AG04450 (cell line): ENCODE measurements around the gene OR6B3. TPM values are rescaled to one million over a fixed set of nuclear protein-coding genes. Genes with fewer than 3 reads are reported as not detected.

Experiments
- CTCF ChIA-PET: fragments of 300-600, 350-600 bp; formaldehyde crosslinking; extraction: SDS; loops from one replicate; lab custom pipeline; 2022; ENCODE audit warnings: antibody characterized with exemption, inconsistent platforms; lab: Charles Lee
- POLR2A ChIA-PET: fragments of 350-600 bp; formaldehyde crosslinking; extraction: SDS; loops from one replicate; lab custom pipeline; 2021; ENCODE audit warnings: antibody characterized with exemption, inconsistent platforms; lab: Yijun Ruan, JAX
- DNase-seq: peaks from one replicate; pipeline ENCODE4 v3.0.0-alpha.2; 2011; ENCODE audit warnings: low read depth, low spot score
- H3K27ac ChIP-seq: one replicate; pipeline ENCODE4 v1.5.1; 2012; ENCODE audit warnings: low read depth, low read length, control low read depth
- H3K27me3 ChIP-seq: one replicate; pipeline ENCODE4 v1.6.0; 2012; ENCODE audit warnings: low read length; ENCODE audit not compliant: control insufficient read depth, insufficient read depth
- H3K4me3 ChIP-seq: 2 replicates; pipeline ENCODE4 v1.5.1; 2011; ENCODE audit warnings: mild to moderate bottlenecking, low read depth, low read length, control low read depth
- H3K9me3 ChIP-seq: 2 replicates; pipeline ENCODE4 v1.5.1; 2012; ENCODE audit warnings: low read length; ENCODE audit not compliant: control insufficient read depth, insufficient read depth
- CTCF ChIP-seq: IDR thresholded peaks from 2 replicates; pipeline ENCODE4 v1.5.1; 2011; ENCODE audit warnings: low read depth, low read length, control low read depth, inconsistent platforms
- polyA plus RNA-seq: library from polyadenylated mRNA; depleted of rRNA; stranded (reverse); fragments of >200 nt; gene quantifications from 2 replicates; pipeline ENCODE4 v1.2.3, GENCODE V29; 2011

Gene OR6B3
- polyA plus RNA-seq, 1 experiment: not detected

DNA sequence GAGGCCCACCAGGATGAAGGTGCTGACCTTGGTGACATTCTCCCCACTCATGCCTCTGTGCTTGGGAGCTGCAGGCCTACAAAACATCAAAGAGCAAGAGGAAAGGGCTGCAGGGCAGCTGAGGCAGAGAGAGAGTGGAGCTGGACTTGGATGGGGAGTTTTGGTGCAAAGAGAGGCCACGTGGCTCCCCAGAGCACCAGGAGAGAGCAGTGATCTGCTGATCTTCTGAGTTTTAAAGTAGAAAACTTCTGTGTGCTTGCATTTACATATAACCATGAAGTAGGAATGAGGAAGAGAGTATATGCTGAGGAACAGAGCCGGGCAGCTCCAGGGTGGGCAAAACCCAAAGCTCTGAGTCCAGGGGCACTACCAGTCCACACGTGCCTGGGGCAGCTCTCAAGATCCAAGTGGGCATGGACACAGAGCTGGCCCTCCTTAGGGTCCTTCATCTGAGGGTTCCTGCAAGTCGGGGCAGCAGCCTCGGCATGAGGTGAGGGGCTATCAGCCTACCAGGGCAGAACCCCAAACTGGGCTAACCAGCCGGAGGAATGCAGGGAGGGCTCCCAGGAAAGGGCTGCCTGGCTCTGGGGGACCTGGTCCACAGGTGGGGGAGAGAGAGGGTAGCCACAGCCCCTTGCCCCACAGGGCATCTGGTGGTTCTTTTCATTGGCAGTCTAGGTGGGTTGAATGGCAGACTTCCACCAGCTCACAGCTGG is 22.8 kb downstream of the OR6B3 start, which contains the start of gene OR6B2:
OR6B2 (minus strand) TSS at position 51 of the 716 bp plus-strand sequence; CDS start at position 51, 0 bp downstream.
- Histone ChIP-seq H3K27me3 (peaks cover 13% of the 10 kb centered on the region), H3K9me3 (no peaks in the 10 kb centered on the region; the same call in 1 of the 2 replicates), H3K4me3 (no peak within 1 kb of the TSS), H3K27ac (no peak within 1 kb of the TSS)
- DNase-seq: no peak
- no peak for TF ChIP-seq CTCF
- CTCF ChIA-PET: no interaction called here
- POLR2A ChIA-PET: no interaction called here

DNA sequence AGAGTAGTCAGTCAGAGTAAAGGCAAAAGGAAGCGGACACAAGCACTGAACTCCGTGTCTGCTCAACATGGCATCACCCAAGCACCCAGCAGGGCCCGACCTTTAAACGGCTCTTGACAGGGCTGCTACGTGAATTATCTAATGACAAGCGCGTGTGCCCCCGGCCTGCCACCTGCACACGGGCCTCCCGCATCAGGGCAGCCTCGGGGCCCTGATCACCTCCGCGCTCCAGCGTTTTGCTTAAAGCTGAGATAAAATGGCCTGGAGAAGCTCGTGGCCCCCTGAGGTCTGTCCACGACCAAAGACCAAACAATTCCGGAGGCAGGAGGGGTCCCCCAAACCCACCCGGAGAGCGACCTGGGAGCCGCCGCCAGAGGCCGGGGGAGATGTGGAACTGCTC is 28.6 kb downstream of the OR6B3 start:
- no peaks in the 10 kb centered on the region; the same call in 1 of the 2 replicates for H3K9me3 ChIP-seq
- peaks cover 2% of the 10 kb centered on the region for H3K27me3 ChIP-seq
- TF ChIP-seq CTCF: no peak
- H3K27ac ChIP-seq: peak overlapping the region; percentile 31
- no peak for DNase-seq
- H3K4me3 ChIP-seq: peak overlapping the region; percentile 94
- ChIA-PET CTCF (interaction anchor here (0.6 to 2.0 kb wide), 3 partner anchors 22 to 37 kb away, joined by 4 to 12 read pairs (median 8); no protein-coding TSS in a partner anchor), POLR2A (interaction anchor here (0.7 to 0.8 kb wide), 2 partner anchors 12 to 21 kb away, joined by 3 read pairs; no protein-coding TSS in a partner anchor)

DNA sequence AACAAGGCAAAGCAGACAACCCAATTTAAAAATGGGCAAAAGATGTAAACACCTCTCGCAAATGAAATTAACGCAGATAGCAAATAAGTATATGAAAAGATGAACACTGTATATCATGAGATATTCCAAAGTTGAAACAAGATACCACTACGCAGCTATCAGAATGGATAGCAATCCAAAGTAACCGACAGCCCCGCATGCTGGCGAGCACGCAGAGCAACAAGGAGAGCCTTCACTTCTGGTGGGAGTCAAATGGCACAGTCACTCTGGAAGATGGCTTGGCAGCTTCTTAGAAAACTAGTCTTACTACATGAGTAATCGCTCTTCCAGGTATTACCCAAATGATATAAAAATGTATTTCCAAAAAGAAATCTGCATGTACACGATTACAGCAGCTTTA is 29.5 kb downstream of the OR6B3 start:
- DNase-seq: no peak

DNA sequence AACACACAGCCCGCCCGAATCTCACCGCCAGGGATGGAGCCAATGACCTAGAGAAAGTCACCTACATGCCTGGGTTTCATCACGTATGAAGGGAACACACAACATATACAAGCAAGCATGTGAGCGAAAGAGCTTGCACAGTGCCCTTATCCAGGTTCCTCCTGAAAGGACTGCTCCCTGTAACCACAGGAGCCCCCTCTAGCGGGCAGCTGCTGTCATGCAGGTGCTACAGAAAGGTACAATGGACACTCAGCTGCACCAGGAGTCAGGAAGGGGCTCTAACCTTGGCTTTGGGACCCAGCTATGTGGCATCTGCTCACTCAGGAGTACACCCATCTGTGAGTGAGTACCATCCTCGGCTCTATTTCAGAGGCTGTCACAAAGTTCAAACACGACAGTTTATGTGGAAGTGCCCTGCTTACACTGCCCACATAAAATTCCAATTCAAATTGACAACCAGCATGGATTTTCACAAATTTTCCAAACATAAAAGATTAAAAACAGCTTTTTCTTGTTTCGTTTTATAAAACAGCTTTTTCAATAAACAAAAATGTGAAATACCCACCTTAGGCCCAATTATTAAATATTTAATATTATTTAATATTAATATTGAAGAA is 31.7 kb downstream of the OR6B3 start:
- no peaks in the 10 kb centered on the region; the same call in 1 of the 2 replicates for H3K9me3 ChIP-seq
- peak; percentile 11 for DNase-seq
- TF ChIP-seq CTCF: peak; percentile 85
- H3K27me3 ChIP-seq: no peaks in the 10 kb centered on the region
- CTCF ChIA-PET: interaction anchor here (0.6 to 2.3 kb wide), 16 partner anchors 9 to 1004 kb away, joined by 3 to 18 read pairs (median 4); no protein-coding TSS in a partner anchor
- H3K27ac ChIP-seq: no peak overlapping the region
- POLR2A ChIA-PET: no interaction called here
- H3K4me3 ChIP-seq: no peak overlapping the region

More for the DNA sequence above, 29.5 kb downstream of the OR6B3 start:
- ChIA-PET POLR2A (no interaction called here), CTCF (interaction anchor here (1.2 kb wide), 1 partner anchor 11 kb away, joined by 4 read pairs; no protein-coding TSS in a partner anchor)
- H3K9me3 ChIP-seq: no peaks in the 10 kb centered on the region; the same call in 1 of the 2 replicates
- H3K27me3 ChIP-seq: peaks cover 2% of the 10 kb centered on the region
- no peak overlapping the region for H3K27ac ChIP-seq
- no peak for TF ChIP-seq CTCF
- H3K4me3 ChIP-seq: peak overlapping the region; percentile 94
